Spleen (tissue), 11 donors: Measurements from ENCODE around the gene OR2V2. TPM values are rescaled to one million over a fixed set of nuclear protein-coding genes. Genes with fewer than 3 reads are reported as not detected.

Experiments used
- DNase-seq: peaks from one replicate; pipeline ENCODE4 v3.0.0-alpha.2; 2020
- H3K27ac ChIP-seq, 8 donors: fragments of 200-600 bp; sonication (generic) in 7 of 8; 1 replicate in 4 of 8; 2 replicates in 4 of 8; pipeline versions ENCODE4 v1.5.0 to v1.8.0; 2016 to 2021; ENCODE audit warnings: inconsistent platforms in 4 of 8, mild to moderate bottlenecking in 4 of 8, moderate library complexity in 1 of 8
- H3K27me3 ChIP-seq, 7 donors: fragments of 200-600 bp; sonication (generic) in 6 of 7; replicated peaks in 1 of 7; 1 replicate in 4 of 7; 2 replicates in 3 of 7; pipeline versions ENCODE4 v1.5.0 to v1.8.0; 2016 to 2021; ENCODE audit warnings: inconsistent platforms in 3 of 7, mild to moderate bottlenecking in 1 of 7
- H3K36me3 ChIP-seq, 6 donors: fragments of 200-600 bp; sonication (generic) in 5 of 6; 1 replicate in 4 of 6; 2 replicates in 2 of 6; pipeline versions ENCODE4 v1.5.0 to v1.8.0; 2016 to 2021; ENCODE audit warnings: inconsistent platforms in 2 of 6
- H3K4me1 ChIP-seq, 6 donors: fragments of 200-600 bp; sonication (generic) in 5 of 6; 1 replicate in 3 of 6; 2 replicates in 3 of 6; pipeline versions ENCODE4 v1.5.0 to v1.8.0; 2016 to 2021; ENCODE audit warnings: inconsistent platforms in 3 of 6
- H3K4me3 ChIP-seq, 8 donors: fragments of 200-600 bp; sonication (generic) in 7 of 8; 1 replicate in 4 of 8; 2 replicates in 4 of 8; pipeline versions ENCODE4 v1.5.0 to v1.8.0; 2016 to 2021; ENCODE audit warnings: inconsistent platforms in 4 of 8, mild to moderate bottlenecking in 4 of 8, moderate library complexity in 2 of 8
- H3K9me3 ChIP-seq, 8 donors: fragments of 200-600 bp; sonication (generic) in 7 of 8; 1 replicate in 4 of 8; 2 replicates in 4 of 8; pipeline versions ENCODE4 v1.5.0 to v1.8.0; 2016 to 2021; ENCODE audit warnings: inconsistent platforms in 4 of 8
- POLR2A ChIP-seq, 3 donors: fragments of 450-650 bp; IDR thresholded peaks; one replicate each; pipeline ENCODE4 v1.5.1; 2017; ENCODE audit warnings: antibody characterized with exemption in 3 of 3, mild to moderate bottlenecking in 1 of 3
- POLR2AphosphoS5 ChIP-seq, 3 donors: sonication (generic); formaldehyde crosslinking; IDR thresholded peaks; one replicate each; pipeline ENCODE4 v1.5.1; 2017; ENCODE audit warnings: antibody characterized with exemption in 3 of 3
- WGBS, 5 donors: extraction: QIAGEN DNeasy Blood & Tissue Kit in 3 of 5; methylation state at CpG; one replicate each; pipeline versions ENCODE4 v1.1.5 to v1.1.7; 2013 to 2018; 5-methylcytosine and 5-hydroxymethylcytosine counted together
- intact Hi-C: fragments of 100-400 bp; cut with DNase I; formaldehyde crosslinking; loops from one replicate; pipeline ENCODE4 v1.15.0; 2023; ENCODE audit warnings: low total_unique reads
- polyA plus RNA-seq, 3 donors: library from polyadenylated mRNA; stranded (reverse); fragments of 200-250 nt; gene quantifications; one replicate each; pipeline ENCODE4 v1.2.1, GENCODE V29; 2013
- total RNA-seq, 7 donors: library from RNA; depleted of rRNA in 3 of 7; stranded (reverse); fragments of >200 nt in 3 of 7; fragmentation: NEBNext Ultra II Directional in 4 of 7; extraction: Animal tissue kit (Norgen Biotek cat#: 25700) in 4 of 7; gene quantifications; one replicate each; pipeline versions ENCODE4 v1.1.0 to v1.2.1, GENCODE V29; 2016 to 2021
- TF ChIP-seq, protein P1 (sequence below), 11 experiments: fragments of 200-600 bp in 7 of 11; fragments of 450-650 bp in 4 of 11; sonication (generic) in 4 of 11; IDR thresholded peaks in 8 of 11; conservative IDR thresholded peaks in 3 of 11; 1 replicate in 7 of 11; 2 replicates in 4 of 11; pipeline versions ENCODE4 v1.4.0 to v1.8.0; 2016 to 2021; ENCODE audit warnings: antibody characterized with exemption in 11 of 11, inconsistent platforms in 4 of 11, mild to moderate bottlenecking in 1 of 11
- donor health status: healthy with polysubstance abuse.
- donor health status: DM: no; HTN: no; CAD: no; lungs with moderate emphysema.
- donor health status: DM: no; HTN: no; CAD: no.
- donor health status: Bipolar disorder and iron deficiency.
- donor health status: healthy.
- donor health status: DM: no; HTN: no; CAD: no.
- donor health status: DM: yes; HTN: yes; CAD: no.

The OR2V2 gene
- total and polyA plus RNA-seq, 10 donors, result not detected

DNA sequence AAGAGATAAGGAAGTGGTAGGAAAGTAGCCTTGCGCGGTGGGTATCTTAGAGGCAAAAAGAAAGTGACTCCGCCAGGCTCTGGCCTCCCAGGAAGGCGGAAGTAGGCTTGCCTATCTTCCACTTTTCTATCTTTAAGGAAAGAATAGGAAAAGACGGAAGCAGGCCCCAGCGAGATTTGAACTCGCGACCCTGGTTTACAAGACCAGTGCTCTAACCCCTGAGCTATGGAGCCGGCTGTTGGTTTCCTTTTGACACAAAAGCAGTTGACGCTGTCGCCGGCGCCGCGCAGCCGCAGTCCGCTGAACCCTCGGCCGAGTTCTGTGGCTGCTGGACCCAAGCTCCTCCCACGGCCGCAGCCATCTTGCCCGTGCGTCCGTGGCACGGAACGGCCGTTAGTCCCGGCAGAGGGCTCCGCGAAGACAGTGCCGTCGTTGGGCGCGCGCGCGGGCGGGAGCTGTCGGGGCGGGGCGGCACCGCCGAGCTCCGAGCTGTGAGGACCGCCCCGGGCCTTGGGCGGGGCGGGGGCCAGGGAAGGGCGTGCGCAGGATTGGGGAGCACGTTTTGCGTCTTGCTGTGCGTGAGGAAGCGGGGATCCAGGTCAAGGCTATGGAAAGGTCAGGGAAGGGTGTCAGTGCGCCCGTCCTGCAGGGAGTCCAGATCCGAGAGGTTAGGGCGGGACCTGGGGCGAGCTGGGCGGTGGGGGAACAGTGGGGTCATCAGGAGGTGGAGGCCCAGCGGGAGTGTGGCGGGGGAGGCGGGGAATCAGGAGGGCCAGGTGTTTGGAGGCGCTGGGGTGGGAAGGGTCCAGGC, 44.3 kb downstream of the OR2V2 start:
- intact Hi-C loops, result loop anchor here (5.0 kb wide), 1 partner anchor 51 kb away; the partner anchor contains the start of gene RACK1
- no peaks in the 10 kb centered on the region for H3K36me3 ChIP-seq
- H3K4me1 ChIP-seq, result peaks cover 3 to 60% (median 34%) of the 10 kb centered on the region in 6 donors
- no peaks in the 10 kb centered on the region for H3K27me3 ChIP-seq
- peak overlapping the region; percentile 74 to 96 (median 94) for H3K27ac ChIP-seq
- H3K4me3 ChIP-seq, result peak overlapping the region; percentile 66 to 95 (median 88)
- no peaks in the 10 kb centered on the region for H3K9me3 ChIP-seq
- peak; percentile 98 for DNase-seq
- TF ChIP-seq POLR2AphosphoS5 (IDR thresholded peaks at IDR 0.05) (peak; percentile 91 to 95 (median 95)), POLR2A (IDR thresholded peaks at IDR 0.05) (peak in 2 of 3 donors; percentile 42 to 64)
- TF ChIP-seq, protein P1, sequence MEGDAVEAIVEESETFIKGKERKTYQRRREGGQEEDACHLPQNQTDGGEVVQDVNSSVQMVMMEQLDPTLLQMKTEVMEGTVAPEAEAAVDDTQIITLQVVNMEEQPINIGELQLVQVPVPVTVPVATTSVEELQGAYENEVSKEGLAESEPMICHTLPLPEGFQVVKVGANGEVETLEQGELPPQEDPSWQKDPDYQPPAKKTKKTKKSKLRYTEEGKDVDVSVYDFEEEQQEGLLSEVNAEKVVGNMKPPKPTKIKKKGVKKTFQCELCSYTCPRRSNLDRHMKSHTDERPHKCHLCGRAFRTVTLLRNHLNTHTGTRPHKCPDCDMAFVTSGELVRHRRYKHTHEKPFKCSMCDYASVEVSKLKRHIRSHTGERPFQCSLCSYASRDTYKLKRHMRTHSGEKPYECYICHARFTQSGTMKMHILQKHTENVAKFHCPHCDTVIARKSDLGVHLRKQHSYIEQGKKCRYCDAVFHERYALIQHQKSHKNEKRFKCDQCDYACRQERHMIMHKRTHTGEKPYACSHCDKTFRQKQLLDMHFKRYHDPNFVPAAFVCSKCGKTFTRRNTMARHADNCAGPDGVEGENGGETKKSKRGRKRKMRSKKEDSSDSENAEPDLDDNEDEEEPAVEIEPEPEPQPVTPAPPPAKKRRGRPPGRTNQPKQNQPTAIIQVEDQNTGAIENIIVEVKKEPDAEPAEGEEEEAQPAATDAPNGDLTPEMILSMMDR (IDR thresholded peaks at IDR 0.05 in 8 of 11, conservative IDR thresholded peaks at IDR 0.05 in 3 of 11), result peak in 2 of 11 experiments; percentile 11 to 35
- WGBS, 5 donors, result 0 to 1% (median 1%) methylated on average over 32 to 64 of the region's 64 CpGs

- no peaks in the 10 kb centered on the region for H3K27me3 ChIP-seq
- no peak for TF ChIP-seq POLR2A (IDR thresholded peaks at IDR 0.05)
- TF ChIP-seq, protein P1 (IDR thresholded peaks at IDR 0.05 in 8 of 11, conservative IDR thresholded peaks at IDR 0.05 in 3 of 11), result no peak
- no peak for TF ChIP-seq POLR2AphosphoS5 (IDR thresholded peaks at IDR 0.05)
- intact Hi-C loops, result loop anchor here (5.0 kb wide), 1 partner anchor 50 kb away; the partner anchor contains the start of gene RACK1
Measured at GRCh38 chr5:181192337-181193046, 45.1 kb downstream of the OR2V2 start.

GRCh38 chr5:181193656-181194055, 46.3 kb downstream of the OR2V2 start:
- DNase-seq, result no peak
- no peak overlapping the region for H3K4me3 ChIP-seq
- intact Hi-C loops, result loop anchor here (5.0 kb wide), 1 partner anchor 49 kb away; the partner anchor contains the start of gene RACK1
- H3K36me3 ChIP-seq, result no peaks in the 10 kb centered on the region
- H3K9me3 ChIP-seq, result no peaks in the 10 kb centered on the region
- H3K27ac ChIP-seq, result peak overlapping the region in 1 of 8 donors; percentile 11
- TF ChIP-seq POLR2A (IDR thresholded peaks at IDR 0.05) (no peak), POLR2AphosphoS5 (IDR thresholded peaks at IDR 0.05) (no peak)
- TF ChIP-seq, protein P1 (IDR thresholded peaks at IDR 0.05 in 8 of 11, conservative IDR thresholded peaks at IDR 0.05 in 3 of 11), result no peak
- no peaks in the 10 kb centered on the region for H3K27me3 ChIP-seq
- WGBS, 5 donors, result 53 to 95% (median 92%) methylated on average over 2 of the region's 2 CpGs
- H3K4me1 ChIP-seq, result peaks cover 3 to 44% (median 23%) of the 10 kb centered on the region in 6 donors

More at GRCh38 chr5:181192337-181193046, 45.1 kb downstream of the OR2V2 start:
- DNase-seq, result no peak
- Histone ChIP-seq H3K27ac (peak overlapping the region; percentile 74 to 96 (median 94)), H3K4me3 (peak overlapping the region; percentile 66 to 95 (median 88)), H3K4me1 (peaks cover 3 to 54% (median 31%) of the 10 kb centered on the region in 6 donors), H3K36me3 (no peaks in the 10 kb centered on the region), H3K9me3 (no peaks in the 10 kb centered on the region)
- 50 to 57% (median 56%) methylated on average over 11 to 12 of the region's 12 CpGs for WGBS, 5 donors
